T-helper 2 cell (primary cell): ENCODE data around the gene CPN2.

ENCODE experiments used
- DNase-seq, 5 experiments: peaks; one replicate each; pipeline versions ENCODE4 v3.0.0 to v3.0.0-alpha.2; 2012 to 2022

Gene CPN2

DNA sequence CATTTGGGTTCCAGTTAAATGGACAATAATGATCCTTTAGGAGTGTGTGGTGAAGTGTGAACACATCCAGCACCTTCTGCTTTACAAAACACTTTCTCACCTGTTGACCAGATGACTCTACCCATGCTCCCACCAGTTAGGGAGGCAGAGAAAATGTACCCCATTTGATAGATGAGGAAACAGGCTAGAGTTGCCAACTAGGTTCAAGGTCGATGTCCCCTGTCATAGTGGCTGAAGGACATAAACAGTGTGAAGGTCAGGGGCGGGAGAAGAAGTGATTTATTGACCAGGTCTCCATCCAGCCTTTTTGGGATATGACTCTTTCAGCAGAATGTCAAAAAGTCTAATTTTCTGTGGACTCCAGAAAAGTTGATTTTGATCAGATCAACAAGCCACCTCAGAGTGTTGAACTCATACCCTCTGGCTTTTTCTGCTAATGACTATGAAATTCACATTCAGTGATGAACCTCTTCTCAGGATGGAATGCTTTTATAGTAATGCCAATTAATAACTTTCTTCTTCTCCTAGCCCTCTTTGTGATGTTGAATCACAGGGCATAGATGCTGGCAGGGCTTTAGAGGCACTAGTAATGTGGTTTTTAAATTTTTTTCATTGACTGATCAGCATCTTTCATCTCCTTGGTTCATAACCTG, 57.5 kb downstream of the CPN2 start:
- DNase-seq, result no peak

DNA sequence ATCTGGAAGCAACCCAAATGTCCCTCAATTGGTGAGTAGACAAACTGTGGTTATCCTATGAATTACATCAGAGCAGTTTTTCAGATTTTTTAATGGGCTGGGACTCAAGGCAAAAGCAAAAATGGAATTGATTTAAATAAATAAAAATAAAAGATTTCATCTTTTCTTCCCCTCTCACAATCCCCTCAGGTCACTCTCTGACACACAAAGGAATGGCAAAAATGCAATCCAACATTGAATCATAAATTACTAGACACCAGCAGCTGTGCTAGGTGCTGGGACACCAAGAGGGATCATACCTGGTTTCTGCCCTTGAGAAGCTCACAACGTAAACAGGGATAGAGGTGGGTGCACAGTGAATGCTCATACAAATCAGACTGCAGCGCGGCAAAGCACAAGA, 58.8 kb downstream of the CPN2 start:
- no peak for DNase-seq
